B cell (primary cell): ENCODE data around the gene BNC2. TPM values are rescaled to one million over a fixed set of nuclear protein-coding genes. Genes with fewer than 3 reads are reported as not detected.

Source experiments
- ATAC-seq: fragments of 200-7000 bp; cut with Tn5 transposase; one replicate; pipeline ENCODE4 v1.10.0; 2021; ENCODE audit warnings: low read depth, mild to moderate bottlenecking, moderate number of reproducible peaks, moderate library complexity
- CTCF ChIA-PET: fragments of 350-600 bp; sonication (Branson Sonifier 250); formaldehyde crosslinking; loops from one replicate; lab custom pipeline; 2021; ENCODE audit warnings: antibody characterized with exemption, inconsistent platforms; lab: Charles Lee
- POLR2A ChIA-PET: fragments of 350-600 bp; sonication (Branson Sonifier 250); formaldehyde crosslinking; loops from one replicate; lab custom pipeline; 2021; ENCODE audit warnings: antibody characterized with exemption; lab: Charles Lee
- DNase-seq: peaks from one replicate; pipeline ENCODE4 v3.0.0; 2013
- H2AFZ ChIP-seq: 2 replicates; pipeline ENCODE4 v1.6.1; 2012; ENCODE audit warnings: mild to moderate bottlenecking, low read depth, low read length; ENCODE audit not compliant: insufficient read depth, poor library complexity, severe bottlenecking
- H3K27ac ChIP-seq, 2 donors: 1 replicate in 1 of 2; 2 replicates in 1 of 2; pipeline ENCODE4 v1.5.1; 2012 to 2013; ENCODE audit warnings: low read length in 2 of 2, mild to moderate bottlenecking in 2 of 2, moderate library complexity in 1 of 2
- H3K27me3 ChIP-seq, 4 experiments: fragments of 200-600 bp in 1 of 4; sonication (generic) in 1 of 4; replicated peaks in 1 of 4; 1 replicate in 2 of 4; 2 replicates in 2 of 4; pipeline versions ENCODE4 v1.6.1 to v1.7.0; 2013 to 2016; ENCODE audit warnings: low read length in 3 of 4, mild to moderate bottlenecking in 2 of 4, mixed read lengths in 1 of 4, moderate library complexity in 1 of 4; ENCODE audit not compliant: insufficient read depth in 4 of 4, control insufficient read depth in 3 of 4; ENCODE audit errors: control extremely low read depth in 1 of 4
- H3K36me3 ChIP-seq, 2 experiments: replicated peaks in 1 of 2; 1 replicate in 1 of 2; 2 replicates in 1 of 2; pipeline versions ENCODE4 v1.6.1 to v1.7.1; 2013; ENCODE audit warnings: low read length in 1 of 2; ENCODE audit not compliant: insufficient read depth in 2 of 2, control insufficient read depth in 1 of 2; ENCODE audit errors: control extremely low read depth in 1 of 2, extremely low read depth in 1 of 2
- H3K4me1 ChIP-seq, 2 donors: fragments of 200-600 bp in 1 of 2; sonication (generic) in 1 of 2; 1 replicate in 1 of 2; 2 replicates in 1 of 2; pipeline versions ENCODE4 v1.5.1 to v1.6.1; 2013 to 2017; ENCODE audit warnings: low read length in 2 of 2; ENCODE audit not compliant: control insufficient read depth in 2 of 2, insufficient read depth in 2 of 2
- H3K4me2 ChIP-seq: replicated peaks from 2 replicates; pipeline ENCODE3; 2012; ENCODE audit warnings: mild to moderate bottlenecking, low read depth, low read length; ENCODE audit not compliant: poor library complexity, severe bottlenecking
- H3K4me3 ChIP-seq, 5 experiments: fragments of 200-600 bp in 1 of 5; sonication (generic) in 1 of 5; 1 replicate in 3 of 5; 2 replicates in 2 of 5; pipeline versions ENCODE4 v1.5.1 to v1.7.0; 2011 to 2016; ENCODE audit warnings: low read length in 4 of 5, mild to moderate bottlenecking in 4 of 5, low read depth in 2 of 5, control low read depth in 1 of 5, moderate library complexity in 1 of 5; ENCODE audit not compliant: insufficient read depth in 1 of 5; ENCODE audit errors: control extremely low read depth in 1 of 5, extremely low read depth in 1 of 5
- H3K79me2 ChIP-seq: fragments of 200-600 bp; sonication (generic); one replicate; pipeline ENCODE4 v1.6.0; 2016; ENCODE audit warnings: low read length; ENCODE audit not compliant: control insufficient read depth, insufficient read depth
- H3K9ac ChIP-seq: fragments of 200-600 bp; sonication (generic); 2 replicates; pipeline ENCODE4 v1.6.1; 2017; ENCODE audit warnings: mild to moderate bottlenecking, low read length, moderate library complexity
- H3K9me3 ChIP-seq, 3 donors: one replicate each; pipeline versions ENCODE4 v1.6.1 to v1.7.1; 2013; ENCODE audit warnings: low read length in 2 of 3; ENCODE audit not compliant: control insufficient read depth in 2 of 3, insufficient read depth in 1 of 3; ENCODE audit errors: control extremely low read depth in 1 of 3
- H4K20me1 ChIP-seq: 2 replicates; pipeline ENCODE4 v1.6.0; 2012; ENCODE audit warnings: mild to moderate bottlenecking, low read length; ENCODE audit not compliant: insufficient read depth, control insufficient read depth, poor library complexity, severe bottlenecking
- H3K27ac Mint-ChIP-seq: one replicate; pipeline ENCODE4 v1.8.0; 2021; ENCODE audit warnings: mixed read lengths
- H3K27me3 Mint-ChIP-seq: one replicate; pipeline ENCODE4 v1.8.0; 2021; ENCODE audit warnings: mixed read lengths
- H3K4me1 Mint-ChIP-seq: one replicate; pipeline ENCODE4 v1.8.0; 2021; ENCODE audit warnings: mixed read lengths
- H3K4me3 Mint-ChIP-seq: one replicate; pipeline ENCODE4 v1.8.0; 2021; ENCODE audit warnings: mixed read lengths
- H3K9me3 Mint-ChIP-seq: one replicate; pipeline ENCODE4 v1.8.0; 2022; ENCODE audit warnings: mixed read lengths; ENCODE audit not compliant: insufficient read depth
- EZH2 ChIP-seq: IDR thresholded peaks from 2 replicates; pipeline ENCODE4 v1.6.1; 2012; ENCODE audit warnings: borderline replicate concordance, low read depth, mild to moderate bottlenecking, moderate library complexity, low read length; ENCODE audit not compliant: insufficient read depth, poor library complexity, severe bottlenecking
- WGBS: methylation state at CpG from one replicate; pipeline ENCODE4 v1.1.5; 2013; ENCODE audit warnings: missing lambda C conversion rate; ENCODE audit not compliant: insufficient coverage; 5-methylcytosine and 5-hydroxymethylcytosine counted together
- intact Hi-C: fragments of 100-400 bp; cut with micrococcal nuclease; formaldehyde crosslinking; loops from one replicate; pipeline ENCODE4 v1.10.0; 2022
- polyA plus RNA-seq: library from polyadenylated mRNA; depleted of rRNA; stranded (reverse); fragments of >200 nt; gene quantifications from 2 replicates; pipeline ENCODE4 v1.2.3, GENCODE V29; 2012
- total RNA-seq, 2 donors: library from RNA; stranded (reverse); fragments of 120-200 nt in 1 of 2; gene quantifications; 1 replicate in 1 of 2; 2 replicates in 1 of 2; pipeline versions ENCODE4 v1.2.3 to v1.2.4, GENCODE V29; 2013 to 2022
- TF ChIP-seq, protein P1 (sequence below): fragments of 200-600 bp; IDR thresholded peaks from one replicate; pipeline ENCODE4 v1.8.0; 2022; ENCODE audit warnings: antibody characterized with exemption, mild to moderate bottlenecking

BNC2 gene
- total and polyA plus RNA-seq, 2 donors (not counting 1 experiment from before 2014, with no cell fraction given) = 0.01 TPM; not detected in 1

GRCh38 chr9:16688814-16689213, 181.7 kb downstream of the BNC2 start:
- POLR2A ChIA-PET = no interaction called here
- intact Hi-C loops = no loop called here
- Histone ChIP-seq H2AFZ (no peak overlapping the region), H3K9me3 (no peaks in the 10 kb centered on the region), H3K27ac (no peak overlapping the region), H3K4me3 (no peak overlapping the region), H3K9ac (no peak overlapping the region), H3K27me3 (no peaks in the 10 kb centered on the region), H4K20me1 (no peaks in the 10 kb centered on the region), H3K4me2 (no peak overlapping the region), H3K36me3 (no peaks in the 10 kb centered on the region), H3K79me2 (no peaks in the 10 kb centered on the region), H3K4me1 (no peaks in the 10 kb centered on the region)
- H3K4me3 Mint-ChIP-seq = no peak overlapping the region
- no CpG with 5 or more reads among the region's 1 CpG for WGBS
- DNase-seq = no peak
- CTCF ChIA-PET = no interaction called here
- ATAC-seq = no peak
- TF ChIP-seq, protein P1, sequence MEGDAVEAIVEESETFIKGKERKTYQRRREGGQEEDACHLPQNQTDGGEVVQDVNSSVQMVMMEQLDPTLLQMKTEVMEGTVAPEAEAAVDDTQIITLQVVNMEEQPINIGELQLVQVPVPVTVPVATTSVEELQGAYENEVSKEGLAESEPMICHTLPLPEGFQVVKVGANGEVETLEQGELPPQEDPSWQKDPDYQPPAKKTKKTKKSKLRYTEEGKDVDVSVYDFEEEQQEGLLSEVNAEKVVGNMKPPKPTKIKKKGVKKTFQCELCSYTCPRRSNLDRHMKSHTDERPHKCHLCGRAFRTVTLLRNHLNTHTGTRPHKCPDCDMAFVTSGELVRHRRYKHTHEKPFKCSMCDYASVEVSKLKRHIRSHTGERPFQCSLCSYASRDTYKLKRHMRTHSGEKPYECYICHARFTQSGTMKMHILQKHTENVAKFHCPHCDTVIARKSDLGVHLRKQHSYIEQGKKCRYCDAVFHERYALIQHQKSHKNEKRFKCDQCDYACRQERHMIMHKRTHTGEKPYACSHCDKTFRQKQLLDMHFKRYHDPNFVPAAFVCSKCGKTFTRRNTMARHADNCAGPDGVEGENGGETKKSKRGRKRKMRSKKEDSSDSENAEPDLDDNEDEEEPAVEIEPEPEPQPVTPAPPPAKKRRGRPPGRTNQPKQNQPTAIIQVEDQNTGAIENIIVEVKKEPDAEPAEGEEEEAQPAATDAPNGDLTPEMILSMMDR = no peak
- no peak for TF ChIP-seq EZH2
- H3K27ac Mint-ChIP-seq = no peak overlapping the region
- H3K4me1 Mint-ChIP-seq = no peaks in the 10 kb centered on the region
- no peaks in the 10 kb centered on the region for H3K27me3 Mint-ChIP-seq
- no peaks in the 10 kb centered on the region for H3K9me3 Mint-ChIP-seq

- Histone ChIP-seq H3K4me3 (no peak overlapping the region), H3K9me3 (no peaks in the 10 kb centered on the region), H3K27me3 (no peaks in the 10 kb centered on the region), H3K9ac (no peak overlapping the region), H2AFZ (no peak overlapping the region), H3K4me1 (no peaks in the 10 kb centered on the region), H3K27ac (no peak overlapping the region), H3K36me3 (no peaks in the 10 kb centered on the region), H4K20me1 (no peaks in the 10 kb centered on the region), H3K79me2 (no peaks in the 10 kb centered on the region), H3K4me2 (no peak overlapping the region)
- POLR2A ChIA-PET = no interaction called here
- ATAC-seq = no peak
- DNase-seq = no peak
- CTCF ChIA-PET = no interaction called here
- no peaks in the 10 kb centered on the region for H3K27me3 Mint-ChIP-seq
- no CpG with 5 or more reads among the region's 5 CpGs for WGBS
- no peak overlapping the region for H3K27ac Mint-ChIP-seq
- intact Hi-C loops = no loop called here
- H3K9me3 Mint-ChIP-seq = no peaks in the 10 kb centered on the region
- no peak overlapping the region for H3K4me3 Mint-ChIP-seq
- TF ChIP-seq EZH2 = no peak
- TF ChIP-seq, protein P1 = no peak
- no peaks in the 10 kb centered on the region for H3K4me1 Mint-ChIP-seq
Measured at GRCh38 chr9:16687678-16688369, 182.6 kb downstream of the BNC2 start.
